Stimulated activated CD4-positive, alpha-beta T cell treated with anti-CD3 and anti-CD28 coated beads, Interleukin-4, amount 100 ng/mL, for 24 hours (primary cell): ENCODE measurements around the gene NCAN.
"Not testable (repeated sequence)": the region's sequence is repeated elsewhere in the genome, so short reads cannot be mapped to it uniquely, and the experiment has no call there.

Experiments used
- DNase-seq: peaks from one replicate; pipeline ENCODE4 v3.0.0-alpha.2; 2020

Gene NCAN

GRCh38 chr19:19211499-19212420 is at the start of gene NCAN:
NCAN (plus strand) TSS chr19:19211958; CDS start chr19:19216954, 4,996 bp downstream.
- DNase-seq, result no peak

GRCh38 chr19:19162495-19162894 is 49.3 kb upstream of the NCAN start:
- no peak for DNase-seq

- DNase-seq, result no peak
These were observed 46.4 kb upstream of the NCAN start for GRCh38 chr19:19165396-19165795.

- DNase-seq, result no peak
These were observed 44.1 kb upstream of the NCAN start for GRCh38 chr19:19167612-19168011.

- DNase-seq, result no peak
These were observed 42.3 kb upstream of the NCAN start for GRCh38 chr19:19169236-19170052.

GRCh38 chr19:19170053-19170872 is 41.5 kb upstream of the NCAN start, which contains the start of gene MEF2B:
MEF2B (minus strand) TSS chr19:19170263; CDS start chr19:19150735, 19,528 bp downstream.
- DNase-seq, result peak; percentile 78

GRCh38 chr19:19170873-19171672 is 40.7 kb upstream of the NCAN start:
- no peak for DNase-seq

- DNase-seq, result no peak
These were observed 39.8 kb upstream of the NCAN start for GRCh38 chr19:19171821-19172532.

GRCh38 chr19:19173243-19173642 is 38.5 kb upstream of the NCAN start:
- DNase-seq, result not testable (repeated sequence)

GRCh38 chr19:19176950-19177349 is 34.8 kb upstream of the NCAN start:
- DNase-seq, result no peak

GRCh38 chr19:19179548-19180441 is 32.0 kb upstream of the NCAN start:
- DNase-seq, result no peak

GRCh38 chr19:19181488-19181998 is 30.2 kb upstream of the NCAN start:
- no peak for DNase-seq

- peak; percentile 75 for DNase-seq
These were observed 25.7 kb upstream of the NCAN start for GRCh38 chr19:19185853-19186740.

GRCh38 chr19:19186742-19187141 is 25.0 kb upstream of the NCAN start:
- no peak for DNase-seq

GRCh38 chr19:19191768-19192077 is 20.0 kb upstream of the NCAN start:
- no peak for DNase-seq

GRCh38 chr19:19192078-19192882 is 19.5 kb upstream of the NCAN start, which contains the start of the genes BORCS8 and RFXANK:
BORCS8 (minus strand) TSS chr19:19192152; CDS start chr19:19192117, 35 bp downstream.
RFXANK (plus strand) TSS chr19:19192258; CDS start chr19:19193947, 1,689 bp downstream.
- peak; percentile 99 for DNase-seq

GRCh38 chr19:19192910-19193423 is 18.8 kb upstream of the NCAN start:
- DNase-seq, result no peak

- no peak for DNase-seq
These were observed 17.8 kb upstream of the NCAN start for GRCh38 chr19:19193926-19194325.
